ENCODE measurements around the gene BAMBI. TPM values are rescaled to one million over a fixed set of nuclear protein-coding genes. Genes with fewer than 3 reads are reported as not detected.

The BAMBI gene
- total RNA-seq, 1 experiment from 2014 or later = 6.2 TPM

GRCh38 chr10:28681291-28681763 lies 4.0 kb downstream of the BAMBI start:
- Histone ChIP-seq H3K4me3 (replicated peaks in 1 of 2; ENCODE audit: low read depth in 1 of 2, low read length in 2 of 2) (no peak overlapping the region), H4K20me1 (ENCODE audit: insufficient read depth) (no peaks in the 10 kb centered on the region), H3K9ac (ENCODE audit: low read length) (no peak overlapping the region), H3K4me1 (ENCODE audit: control insufficient read depth in 1 of 2, insufficient read depth in 2 of 2, low read length in 2 of 2) (peaks cover 9 to 24% of the 10 kb centered on the region in 2 experiments), H3K36me3 (ENCODE audit: control insufficient read depth in 1 of 2, insufficient read depth in 2 of 2, low read length in 2 of 2) (peaks cover 4 to 10% of the 10 kb centered on the region in 2 experiments; a peak in 2 of 4 replicates), H3K4me2 (ENCODE audit: low read length) (no peak overlapping the region), H3K27ac (ENCODE audit: low read depth, low read length) (no peak overlapping the region), H3K27me3 (ENCODE audit: insufficient read depth, low read length) (peaks cover under 1% of the 10 kb centered on the region; the same call in 1 of the 2 replicates), H3K9me3 (ENCODE audit: control insufficient read depth in 1 of 2, insufficient read depth in 1 of 2, low read depth in 1 of 2, low read length in 2 of 2) (no peaks in the 10 kb centered on the region), H3K79me2 (ENCODE audit: insufficient read depth, low read length) (peaks cover 24% of the 10 kb centered on the region), H3K9me2 (ENCODE audit: insufficient read depth) (no peaks in the 10 kb centered on the region), H2AFZ (ENCODE audit: low read depth, low read length, poor library complexity, severe bottlenecking) (no peak overlapping the region)
- intact Hi-C loops (cut with micrococcal nuclease) = no loop called here
- no TSS peak for BruUV-seq (replicated peaks)
- TF ChIP-seq REST (IDR thresholded peaks at IDR 0.05; ENCODE audit: low read depth) = no peak
- no peak for TF ChIP-seq POLR2A (IDR thresholded peaks at IDR 0.05; ENCODE audit: borderline replicate concordance, extremely low read depth, insufficient read depth, insufficient read length)
- no peak for TF ChIP-seq SP1 (IDR thresholded peaks at IDR 0.05; ENCODE audit: low read depth)
- TF ChIP-seq TCF7L2 (IDR thresholded peaks at IDR 0.05; ENCODE audit: borderline replicate concordance, extremely low read depth, insufficient read depth, insufficient read length) = no peak
- TF ChIP-seq JUND (IDR thresholded peaks at IDR 0.05) = no peak
- no peak for TF ChIP-seq EZH2phosphoT487 (IDR thresholded peaks at IDR 0.05; ENCODE audit: borderline replicate concordance)
- TF ChIP-seq EZH2 (IDR thresholded peaks at IDR 0.05) = no peak
- TF ChIP-seq CEBPB (IDR thresholded peaks at IDR 0.05; ENCODE audit: low read depth) = no peak
- TF ChIP-seq CBX3 (IDR thresholded peaks at IDR 0.05; ENCODE audit: low read depth) = no peak
- no peak for TF ChIP-seq ZFX (IDR thresholded peaks at IDR 0.05)
- no peak for TF ChIP-seq ELF1 (IDR thresholded peaks at IDR 0.05; ENCODE audit: borderline replicate concordance, low read depth)
- no peak for TF ChIP-seq ZBTB33 (IDR thresholded peaks at IDR 0.05; ENCODE audit: extremely low read depth, insufficient replicate concordance, low read length)
- no peak for TF ChIP-seq SRF (IDR thresholded peaks at IDR 0.05; ENCODE audit: low read depth)
- TF ChIP-seq ZNF274 (IDR thresholded peaks at IDR 0.05; ENCODE audit: low read depth, low read length) = no peak
- no peak for TF ChIP-seq POLR2AphosphoS5 (IDR thresholded peaks at IDR 0.05; ENCODE audit: low read depth, low read length)
- no peak for TF ChIP-seq RAD21 (IDR thresholded peaks at IDR 0.05; ENCODE audit: low read depth)
- no peak for TF ChIP-seq MAX (IDR thresholded peaks at IDR 0.05)
- no peak for TF ChIP-seq FOSL1 (IDR thresholded peaks at IDR 0.05; ENCODE audit: low read depth)
- TF ChIP-seq YY1 (IDR thresholded peaks at IDR 0.05; ENCODE audit: extremely low read depth, insufficient replicate concordance, low read depth, low read length) = no peak
- ATAC-seq (no peak), DNase-seq (ENCODE audit: low read depth, low spot score) (no peak)
- ChIA-PET CTCF (interaction anchor here (2.2 kb wide), 1 partner anchor 17 kb away, joined by 5 read pairs; no protein-coding TSS in a partner anchor), RAD21 (ENCODE audit: low non-redundant PET in 1 of 2, low total read pairs in 2 of 2, uncharacterized antibody in 2 of 2, unreplicated experiment in 2 of 2) (no interaction called here), POLR2A (no interaction called here)
